ENCODE data around the gene RC3H2.
"Not testable (repeated sequence)": the region's sequence is repeated elsewhere in the genome, so short reads cannot be mapped to it uniquely, and the experiment has no call there.

RC3H2 gene

DNA sequence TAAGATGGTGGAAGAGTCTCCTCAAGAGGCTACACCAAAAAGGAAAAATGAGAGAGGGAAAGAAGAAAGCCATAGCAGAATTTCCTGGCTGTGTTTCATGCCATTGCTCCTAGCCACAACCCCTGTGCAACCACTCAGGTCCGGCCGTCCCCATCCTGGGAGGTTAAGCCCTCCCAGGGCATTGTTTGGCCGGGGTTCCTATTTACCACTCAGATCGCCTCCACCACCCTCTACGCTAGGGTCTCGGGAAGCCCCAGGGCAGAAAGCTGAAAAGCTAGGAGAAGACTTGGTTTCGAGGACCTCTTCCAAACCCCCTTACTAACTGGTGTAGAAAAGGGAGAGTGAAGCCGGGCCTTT lies 715 bp downstream of the RC3H2 start:
- ATAC-seq (replicated peaks) (no peak), DNase-seq (no peak)
- Mint-ChIP-seq H3K36me3 (ENCODE audit: insufficient read depth) (peaks cover 31% of the 10 kb centered on the region), H3K4me3 (peak overlapping the region; percentile 91), H3K4me1 (ENCODE audit: low read depth in 2 of 2) (peaks cover 16 to 32% of the 10 kb centered on the region in 2 donors), H3K9me3 (no peaks in the 10 kb centered on the region), H3K27me3 (no peaks in the 10 kb centered on the region), H3K27ac (peak overlapping the region; percentile 95 to 98)

DNA sequence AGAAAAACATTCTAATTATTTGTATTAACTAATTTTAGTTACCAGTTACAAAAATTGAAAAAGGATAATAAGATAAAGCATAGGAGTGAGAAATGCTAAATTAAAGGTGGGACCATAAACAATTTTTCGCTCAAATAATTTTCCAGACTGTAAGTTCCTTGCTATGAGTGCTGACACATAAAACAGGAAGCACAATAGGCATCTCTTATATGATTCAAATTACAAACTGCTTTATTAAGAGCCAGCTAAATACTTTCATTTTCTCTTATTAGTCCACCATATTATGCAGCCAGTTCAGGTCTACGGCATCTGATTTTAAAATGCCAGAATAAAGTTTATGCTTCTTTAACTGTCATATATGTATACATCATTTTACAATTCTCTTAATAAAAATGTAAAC lies 4.4 kb downstream of the RC3H2 start:
- H3K27ac Mint-ChIP-seq = peak overlapping the region; percentile 86 to 95
- peak overlapping the region; percentile 77 to 91 for H3K4me3 Mint-ChIP-seq
- DNase-seq (no peak), ATAC-seq (replicated peaks) (no peak)
- H3K27me3 Mint-ChIP-seq = no peaks in the 10 kb centered on the region
- no peaks in the 10 kb centered on the region for H3K9me3 Mint-ChIP-seq
- H3K4me1 Mint-ChIP-seq (ENCODE audit: low read depth in 2 of 2) = peaks cover 27 to 44% of the 10 kb centered on the region in 2 donors
- peaks cover 32% of the 10 kb centered on the region for H3K36me3 Mint-ChIP-seq (ENCODE audit: insufficient read depth)

DNA sequence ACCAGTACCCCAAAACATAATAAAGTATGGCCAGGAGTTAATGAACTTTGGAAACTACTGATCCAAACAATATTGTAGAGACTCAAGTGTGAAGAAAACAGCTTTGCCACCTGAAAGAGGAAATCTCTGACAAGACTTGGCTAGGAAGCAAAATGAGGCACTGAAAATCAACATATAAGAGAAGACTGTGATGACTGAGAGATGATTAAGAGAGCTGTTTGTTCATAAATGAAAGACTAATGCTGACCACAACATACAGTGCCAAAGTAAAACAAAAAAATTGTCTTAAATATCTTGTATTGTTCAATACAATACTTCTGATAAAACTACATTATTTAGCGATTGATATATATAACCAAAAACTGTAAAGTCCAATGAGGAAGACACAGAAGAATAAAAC lies 7.2 kb downstream of the RC3H2 start:
- DNase-seq (no peak), ATAC-seq (replicated peaks) (no peak)
- H3K4me1 Mint-ChIP-seq (ENCODE audit: low read depth in 2 of 2) = peaks cover 16 to 36% of the 10 kb centered on the region in 2 donors
- H3K27me3 Mint-ChIP-seq = no peaks in the 10 kb centered on the region
- H3K4me3 Mint-ChIP-seq = peak overlapping the region in 1 of 2 donors; percentile 65
- peak overlapping the region in 1 of 2 donors; percentile 89 for H3K27ac Mint-ChIP-seq
- no peaks in the 10 kb centered on the region for H3K9me3 Mint-ChIP-seq
- peaks cover 50% of the 10 kb centered on the region for H3K36me3 Mint-ChIP-seq (ENCODE audit: insufficient read depth)

DNA sequence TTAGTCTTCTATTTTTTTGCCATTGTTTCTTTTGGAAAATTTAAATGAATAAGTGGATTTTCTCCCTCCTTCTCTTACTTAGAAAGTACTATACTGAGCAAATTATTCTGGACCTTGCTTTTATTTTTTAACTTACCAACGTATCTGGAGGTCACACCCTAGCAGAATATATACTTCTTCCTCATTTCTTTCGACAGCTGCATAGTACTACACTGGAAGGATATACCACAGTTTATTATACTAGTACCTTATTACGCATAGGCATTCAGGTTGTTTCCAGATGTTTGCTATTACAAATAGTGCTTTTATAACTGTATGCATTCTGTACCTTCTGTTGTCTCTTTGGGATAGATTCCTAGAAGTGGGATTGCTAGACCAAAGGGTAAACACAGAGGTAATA lies 16.7 kb downstream of the RC3H2 start:
- peaks cover 91% of the 10 kb centered on the region for H3K36me3 Mint-ChIP-seq (ENCODE audit: insufficient read depth)

DNA sequence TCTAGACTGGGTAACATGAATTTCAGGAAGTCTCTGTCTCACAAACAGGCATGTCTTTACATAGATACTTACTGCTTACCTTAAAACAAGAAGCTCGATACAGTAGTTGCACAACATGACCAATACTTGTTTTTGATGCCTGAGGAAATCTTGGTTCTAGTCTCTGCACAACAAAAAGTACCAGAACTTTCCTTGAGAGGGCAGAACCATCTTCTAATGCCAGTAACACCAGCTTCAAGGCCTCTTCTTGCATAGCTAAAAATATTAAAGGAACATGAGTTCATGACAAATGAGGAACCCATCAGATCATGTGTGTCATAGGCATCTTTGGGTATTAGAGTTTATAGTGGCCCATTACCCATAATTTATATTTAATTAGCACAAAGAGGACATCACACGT lies 22.0 kb downstream of the RC3H2 start:
- no peaks in the 10 kb centered on the region for H3K27me3 Mint-ChIP-seq
- H3K4me3 Mint-ChIP-seq = no peak overlapping the region
- H3K27ac Mint-ChIP-seq = no peak overlapping the region
- H3K9me3 Mint-ChIP-seq = no peaks in the 10 kb centered on the region
- H3K36me3 Mint-ChIP-seq (ENCODE audit: insufficient read depth) = peaks cover 87% of the 10 kb centered on the region
- H3K4me1 Mint-ChIP-seq (ENCODE audit: low read depth in 2 of 2) = no peaks in the 10 kb centered on the region
- no peak for ATAC-seq (replicated peaks)
- DNase-seq = no peak

More for the DNA sequence above, 16.7 kb downstream of the RC3H2 start:
- Mint-ChIP-seq H3K4me1 (ENCODE audit: low read depth in 2 of 2) (peaks cover 0 to 7% of the 10 kb centered on the region in 2 donors), H3K27me3 (no peaks in the 10 kb centered on the region), H3K9me3 (no peaks in the 10 kb centered on the region), H3K4me3 (no peak overlapping the region), H3K27ac (no peak overlapping the region)
- ATAC-seq (replicated peaks) = no peak
- DNase-seq = no peak

DNA sequence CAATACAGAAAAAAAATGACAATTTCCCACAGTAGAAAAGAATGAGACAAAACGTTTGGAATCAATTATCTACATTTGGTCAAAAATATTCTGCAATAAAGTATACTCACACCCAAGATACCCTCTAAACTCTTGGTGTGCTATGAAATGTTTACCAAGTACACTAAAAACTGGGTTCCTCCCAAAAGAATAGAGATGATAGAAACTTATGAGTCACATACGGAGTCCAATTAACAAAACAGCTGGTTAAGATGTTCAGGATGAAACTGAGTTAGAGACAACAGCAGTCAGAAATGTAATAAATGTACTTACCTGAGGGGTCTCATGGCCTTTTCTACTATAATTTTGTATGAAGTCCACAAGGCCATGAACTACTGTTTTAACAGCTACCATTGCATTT lies 25.7 kb downstream of the RC3H2 start:
- DNase-seq (no peak), ATAC-seq (replicated peaks) (no peak)
- Mint-ChIP-seq H3K27ac (no peak overlapping the region), H3K27me3 (no peaks in the 10 kb centered on the region), H3K36me3 (ENCODE audit: insufficient read depth) (peaks cover 95% of the 10 kb centered on the region), H3K4me1 (ENCODE audit: low read depth in 2 of 2) (peaks cover 0 to 10% of the 10 kb centered on the region in 2 donors), H3K4me3 (no peak overlapping the region), H3K9me3 (no peaks in the 10 kb centered on the region)

DNA sequence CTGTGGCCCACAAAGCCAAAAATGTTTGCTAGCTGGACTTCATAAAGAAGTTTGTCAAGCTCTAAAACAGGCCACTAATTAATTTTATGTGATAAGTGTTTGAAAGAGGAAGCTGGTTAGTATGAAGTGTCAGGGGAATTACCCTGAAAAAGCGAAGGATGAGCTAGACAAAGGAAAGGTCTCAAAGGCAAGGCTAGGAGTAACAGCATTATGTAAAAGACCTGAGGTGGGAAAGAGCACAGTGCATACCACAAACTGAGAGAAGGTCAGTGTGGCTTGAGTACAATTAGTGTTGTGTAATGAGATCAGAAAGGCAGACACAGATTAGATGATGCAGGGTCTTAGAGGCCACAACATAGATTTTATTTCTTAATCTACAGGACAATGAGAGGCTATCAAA lies 29.6 kb downstream of the RC3H2 start:
- ATAC-seq (replicated peaks) (no peak), DNase-seq (no peak)
- Mint-ChIP-seq H3K36me3 (ENCODE audit: insufficient read depth) (peaks cover 91% of the 10 kb centered on the region), H3K9me3 (no peaks in the 10 kb centered on the region), H3K4me1 (ENCODE audit: low read depth in 2 of 2) (peaks cover 0 to 17% of the 10 kb centered on the region in 2 donors), H3K27me3 (no peaks in the 10 kb centered on the region), H3K27ac (peak overlapping the region in 1 of 2 donors; percentile 29), H3K4me3 (no peak overlapping the region)

DNA sequence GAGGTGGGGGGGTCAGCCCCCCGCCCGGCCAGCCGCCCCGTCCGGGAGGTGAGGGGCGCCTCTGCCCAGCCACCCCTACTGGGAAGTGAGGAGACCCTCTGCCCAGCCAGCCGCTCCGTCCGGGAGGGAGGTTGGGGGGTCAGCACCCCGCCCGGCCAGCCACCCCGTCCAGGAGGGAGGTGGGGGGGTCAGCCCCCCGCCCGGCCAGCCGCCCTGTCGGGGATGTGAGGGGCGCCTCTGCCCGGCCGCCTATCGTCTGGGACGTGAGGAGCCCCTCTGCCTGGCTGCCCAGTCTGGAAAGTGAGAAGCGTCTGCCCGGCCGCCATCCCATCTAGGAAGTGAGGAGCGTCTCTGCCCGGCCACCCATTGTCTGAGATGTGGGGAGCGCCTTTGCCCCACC lies 37.9 kb downstream of the RC3H2 start:
- not testable (repeated sequence) for H3K27ac Mint-ChIP-seq; ATAC-seq (replicated peaks); H3K9me3 Mint-ChIP-seq; DNase-seq; H3K27me3 Mint-ChIP-seq; H3K4me3 Mint-ChIP-seq; H3K4me1 Mint-ChIP-seq (ENCODE audit: low read depth in 2 of 2)
- peaks cover 50% of the 10 kb centered on the region for H3K36me3 Mint-ChIP-seq (ENCODE audit: insufficient read depth)

DNA sequence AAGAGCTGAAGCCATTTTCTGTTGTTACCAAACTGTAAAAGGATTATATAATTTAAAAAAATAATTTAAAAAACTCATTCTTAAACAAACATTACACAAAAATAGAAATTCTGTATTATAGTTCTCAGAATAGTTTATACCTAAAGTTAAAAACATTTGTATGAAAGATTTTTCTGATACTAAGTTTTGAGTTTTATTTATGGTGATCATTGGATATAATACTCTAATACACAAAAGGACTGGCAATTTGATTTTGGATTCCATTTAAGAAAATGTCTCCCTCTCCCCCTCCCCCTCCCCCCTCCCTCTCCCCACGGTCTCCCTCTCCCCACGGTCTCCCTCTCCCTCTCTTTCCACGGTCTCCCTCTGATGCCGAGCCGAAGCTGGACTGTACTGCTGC lies 39.1 kb downstream of the RC3H2 start:
- H3K4me1 Mint-ChIP-seq (ENCODE audit: low read depth in 2 of 2) = no peaks in the 10 kb centered on the region
- DNase-seq (no peak), ATAC-seq (replicated peaks) (no peak)
- no peak overlapping the region for H3K27ac Mint-ChIP-seq
- H3K27me3 Mint-ChIP-seq = no peaks in the 10 kb centered on the region
- no peaks in the 10 kb centered on the region for H3K9me3 Mint-ChIP-seq
- H3K36me3 Mint-ChIP-seq (ENCODE audit: insufficient read depth) = peaks cover 43% of the 10 kb centered on the region
- H3K4me3 Mint-ChIP-seq = no peak overlapping the region

DNA sequence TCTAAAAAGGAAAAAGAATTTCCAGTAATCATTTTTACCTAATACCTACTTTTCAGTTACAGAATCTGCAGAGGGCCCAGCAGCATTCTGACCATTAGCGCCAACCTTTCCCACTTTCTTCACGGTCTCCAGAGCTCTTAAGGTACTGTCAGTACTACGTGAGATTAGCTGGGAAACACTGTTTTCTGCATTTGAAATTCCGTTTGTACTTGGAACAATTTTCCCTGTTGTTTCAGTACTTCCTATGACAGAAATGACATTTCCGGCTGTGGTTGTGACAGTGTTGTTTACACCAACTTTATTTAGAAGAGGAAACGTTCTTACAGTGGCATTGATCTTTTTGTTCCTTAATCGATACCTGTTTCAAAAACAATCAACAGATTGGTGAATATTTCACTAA lies 39.9 kb downstream of the RC3H2 start:
- DNase-seq (no peak), ATAC-seq (replicated peaks) (no peak)
- peaks cover 35% of the 10 kb centered on the region for H3K36me3 Mint-ChIP-seq (ENCODE audit: insufficient read depth)
- H3K4me3 Mint-ChIP-seq = no peak overlapping the region
- no peaks in the 10 kb centered on the region for H3K27me3 Mint-ChIP-seq
- H3K27ac Mint-ChIP-seq = no peak overlapping the region
- H3K9me3 Mint-ChIP-seq = no peaks in the 10 kb centered on the region
- H3K4me1 Mint-ChIP-seq (ENCODE audit: low read depth in 2 of 2) = no peaks in the 10 kb centered on the region

DNA sequence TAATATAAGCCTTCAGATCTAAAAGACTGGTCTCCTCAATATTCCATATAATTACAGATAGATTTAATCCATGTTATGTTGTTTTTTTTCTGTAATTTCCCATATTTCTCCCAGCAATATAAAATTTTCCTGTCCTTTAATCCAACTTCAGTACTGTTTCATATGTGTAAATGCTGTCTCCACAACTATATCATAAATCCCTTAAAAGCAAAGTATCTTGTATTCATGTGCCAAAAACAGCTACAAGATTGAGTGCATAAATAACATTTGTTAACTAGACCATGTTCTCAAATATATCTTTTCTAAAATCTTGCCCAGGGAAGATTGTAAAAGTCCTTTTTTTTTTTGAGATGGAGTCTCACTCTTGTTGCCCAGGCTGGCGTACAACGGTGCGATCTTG lies 41.8 kb downstream of the RC3H2 start:
- no peak overlapping the region for H3K4me3 Mint-ChIP-seq
- DNase-seq (no peak), ATAC-seq (replicated peaks) (no peak)
- H3K4me1 Mint-ChIP-seq (ENCODE audit: low read depth in 2 of 2) = no peaks in the 10 kb centered on the region
- H3K9me3 Mint-ChIP-seq = no peaks in the 10 kb centered on the region
- H3K27ac Mint-ChIP-seq = peak overlapping the region in 1 of 2 donors; percentile 79
- H3K36me3 Mint-ChIP-seq (ENCODE audit: insufficient read depth) = peaks cover 24% of the 10 kb centered on the region
- H3K27me3 Mint-ChIP-seq = no peaks in the 10 kb centered on the region

DNA sequence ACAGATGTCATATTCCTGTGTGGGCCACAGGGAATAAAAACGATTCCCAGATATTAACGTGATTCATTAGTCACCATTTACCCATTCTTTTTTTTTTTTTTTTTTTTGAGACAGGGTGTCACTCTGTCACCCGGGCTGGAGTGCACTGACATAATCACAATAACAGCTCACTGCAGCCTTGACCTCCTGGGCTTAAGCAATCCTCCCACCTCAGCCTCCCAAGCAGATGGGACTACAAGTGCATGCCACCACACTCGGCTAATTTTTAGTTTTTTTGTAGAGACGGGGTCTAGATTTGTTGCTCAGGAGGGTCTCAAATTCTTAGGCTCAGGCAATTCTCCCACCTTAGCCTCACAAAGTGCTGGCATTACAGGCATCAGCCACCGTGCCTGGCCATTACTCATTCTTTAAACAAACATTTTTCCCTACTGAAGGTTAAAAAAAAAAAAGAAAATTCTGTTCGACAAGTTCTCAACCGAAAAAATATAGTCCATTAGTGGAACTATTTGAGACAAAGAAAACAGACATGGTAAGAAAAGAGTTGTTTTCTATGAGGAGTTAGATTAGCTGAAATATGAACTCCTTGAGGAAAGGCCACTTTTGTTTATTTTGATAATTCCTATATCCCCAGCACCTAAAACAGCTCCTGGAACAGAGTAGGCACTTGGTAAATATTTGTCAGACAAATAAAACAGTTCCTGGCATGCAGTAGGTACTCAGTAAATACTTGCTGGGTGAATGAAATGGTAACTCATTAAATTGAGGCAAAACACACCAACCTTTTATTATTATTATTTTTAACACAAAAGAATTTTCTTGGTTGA lies 44.6 kb downstream of the RC3H2 start:
- Mint-ChIP-seq H3K27ac (no peak overlapping the region), H3K9me3 (no peaks in the 10 kb centered on the region), H3K27me3 (no peaks in the 10 kb centered on the region), H3K4me1 (ENCODE audit: low read depth in 2 of 2) (peaks cover 0 to 7% of the 10 kb centered on the region in 2 donors), H3K36me3 (ENCODE audit: insufficient read depth) (peaks cover 48% of the 10 kb centered on the region), H3K4me3 (no peak overlapping the region)
- no peak for DNase-seq
- no peak for ATAC-seq (replicated peaks)

DNA sequence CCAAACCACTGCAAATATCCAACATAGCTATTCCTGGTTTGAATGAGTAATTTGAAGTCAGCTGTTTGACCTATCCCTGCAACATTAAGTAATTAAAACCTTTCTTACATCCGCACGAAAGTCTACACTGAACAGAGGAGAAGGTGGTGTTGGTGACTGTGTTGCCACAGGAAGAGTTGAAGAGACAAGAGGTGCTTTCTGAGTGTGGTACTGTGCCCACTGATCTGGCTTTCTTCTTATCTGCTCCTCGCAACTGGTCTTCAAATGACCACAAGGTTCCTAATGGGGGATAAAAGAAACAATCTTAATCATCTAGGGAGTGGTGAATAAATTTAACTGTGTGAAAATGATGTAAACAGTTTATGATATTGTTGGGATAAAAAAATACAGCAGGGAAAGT lies 47.3 kb downstream of the RC3H2 start:
- no peaks in the 10 kb centered on the region for H3K9me3 Mint-ChIP-seq
- DNase-seq (no peak), ATAC-seq (replicated peaks) (no peak)
- H3K4me3 Mint-ChIP-seq = no peak overlapping the region
- peak overlapping the region in 1 of 2 donors; percentile 6 for H3K27ac Mint-ChIP-seq
- peaks cover 61% of the 10 kb centered on the region for H3K36me3 Mint-ChIP-seq (ENCODE audit: insufficient read depth)
- H3K4me1 Mint-ChIP-seq (ENCODE audit: low read depth in 2 of 2) = peaks cover 0 to 7% of the 10 kb centered on the region in 2 donors
- H3K27me3 Mint-ChIP-seq = no peaks in the 10 kb centered on the region

DNA sequence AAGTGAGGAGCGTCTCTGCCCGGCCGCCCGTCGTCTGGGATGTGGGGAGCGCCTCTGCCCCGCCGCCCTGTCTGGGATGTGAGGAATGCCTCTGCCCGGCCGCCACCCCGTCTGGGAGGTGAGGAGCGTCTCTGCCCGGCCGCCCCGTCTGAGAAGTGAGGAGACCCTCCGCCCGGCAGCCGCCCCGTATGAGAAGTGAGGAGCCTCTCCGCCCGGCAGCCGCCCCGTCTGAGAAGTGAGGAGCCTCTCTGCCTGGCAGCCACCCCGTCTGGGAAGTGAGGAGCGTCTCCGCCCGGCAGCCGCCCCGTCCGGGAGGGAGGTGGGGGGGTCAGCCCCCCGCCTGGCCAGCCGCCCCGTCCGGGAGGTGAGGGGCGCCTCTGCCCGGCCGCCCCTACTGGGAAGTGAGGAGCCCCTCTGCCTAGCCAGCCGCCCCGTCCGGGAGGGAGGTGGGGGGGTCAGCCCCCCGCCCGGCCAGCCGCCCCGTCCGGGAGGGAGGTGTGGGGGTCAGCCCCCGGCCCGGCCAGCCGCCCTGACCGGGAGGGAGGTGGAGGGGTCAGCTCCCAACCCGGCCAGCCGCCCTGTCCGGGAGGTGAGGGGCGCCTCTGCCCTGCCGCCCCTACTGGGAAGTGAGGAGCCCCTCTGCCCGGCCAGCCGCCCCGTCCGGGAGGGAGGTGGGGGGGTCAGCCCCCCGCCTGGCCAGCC lies 52.9 kb downstream of the RC3H2 start:
- not testable (repeated sequence) for H3K27ac Mint-ChIP-seq; ATAC-seq (replicated peaks); H3K9me3 Mint-ChIP-seq; H3K4me3 Mint-ChIP-seq; H3K27me3 Mint-ChIP-seq; DNase-seq
- H3K36me3 Mint-ChIP-seq (ENCODE audit: insufficient read depth) = peaks cover 84% of the 10 kb centered on the region
- peaks cover 0 to 10% of the 10 kb centered on the region in 2 donors for H3K4me1 Mint-ChIP-seq (ENCODE audit: low read depth in 2 of 2)

All from effector memory CD8-positive, alpha-beta T cell (primary cell).